Astrocyte (in vitro differentiated cells and primary cell): Measurements from ENCODE around the gene KIF18A. TPM values are rescaled to one million over a fixed set of nuclear protein-coding genes. Genes with fewer than 3 reads are reported as not detected.

ENCODE experiments used
- DNase-seq: peaks from one replicate; pipeline ENCODE4 v3.0.0-alpha.2; 2010; ENCODE audit warnings: low read depth
- FAIRE-seq: peaks from 2 replicates; lab custom pipeline; 2011; peaks lifted over from hg19 to GRCh38; lab: Jason Lieb, UNC
- H2AFZ ChIP-seq: 2 replicates; pipeline ENCODE4 v1.6.0; 2012; ENCODE audit warnings: low read depth, low read length, inconsistent platforms
- H3K27ac ChIP-seq: 2 replicates; pipeline ENCODE4 v1.5.1; 2011; ENCODE audit warnings: low read depth, low read length, inconsistent platforms
- H3K27me3 ChIP-seq: 2 replicates; pipeline ENCODE4 v1.6.0; 2011; ENCODE audit warnings: low read length, inconsistent platforms; ENCODE audit not compliant: insufficient read depth
- H3K36me3 ChIP-seq: 2 replicates; pipeline ENCODE4 v1.5.1; 2011; ENCODE audit warnings: low read length, inconsistent platforms; ENCODE audit not compliant: insufficient read depth
- H3K4me1 ChIP-seq: 2 replicates; pipeline ENCODE4 v1.5.1; 2011; ENCODE audit warnings: low read length, inconsistent platforms; ENCODE audit not compliant: insufficient read depth
- H3K4me2 ChIP-seq: 2 replicates; pipeline ENCODE4 v1.6.0; 2012; ENCODE audit warnings: low read length, inconsistent platforms
- H3K4me3 ChIP-seq: 2 replicates; pipeline ENCODE4 v1.5.1; 2011; ENCODE audit warnings: low read depth, mild to moderate bottlenecking, low read length, inconsistent platforms; ENCODE audit not compliant: insufficient read depth
- H3K79me2 ChIP-seq: 2 replicates; pipeline ENCODE4 v1.6.0; 2012; ENCODE audit warnings: mild to moderate bottlenecking, low read length, inconsistent platforms; ENCODE audit not compliant: insufficient read depth
- H3K9ac ChIP-seq: 2 replicates; pipeline ENCODE4 v1.6.0; 2012; ENCODE audit warnings: mild to moderate bottlenecking, low read length, inconsistent platforms
- H3K9me3 ChIP-seq: 2 replicates; pipeline ENCODE4 v1.5.1; 2012; ENCODE audit warnings: low read depth, mild to moderate bottlenecking, low read length, inconsistent platforms; ENCODE audit not compliant: insufficient read depth
- H4K20me1 ChIP-seq: 2 replicates; pipeline ENCODE4 v1.6.0; 2012; ENCODE audit warnings: low read length, inconsistent platforms; ENCODE audit not compliant: insufficient read depth
- H3K27ac Mint-ChIP-seq: one replicate; pipeline ENCODE4 v1.8.0; 2021; ENCODE audit warnings: mild to moderate bottlenecking, mixed read lengths; ENCODE audit not compliant: unreplicated experiment
- H3K27me3 Mint-ChIP-seq: one replicate; pipeline ENCODE4 v1.8.0; 2021; ENCODE audit warnings: low read depth, mixed read lengths; ENCODE audit not compliant: unreplicated experiment
- H3K36me3 Mint-ChIP-seq: one replicate; pipeline ENCODE4 v1.8.0; 2021; ENCODE audit warnings: low read depth, mixed read lengths; ENCODE audit not compliant: unreplicated experiment
- H3K4me1 Mint-ChIP-seq: one replicate; pipeline ENCODE4 v1.8.0; 2021; ENCODE audit warnings: low read depth, mixed read lengths; ENCODE audit not compliant: unreplicated experiment
- H3K4me3 Mint-ChIP-seq: one replicate; pipeline ENCODE4 v1.8.0; 2021; ENCODE audit warnings: mild to moderate bottlenecking, moderate library complexity, mixed read lengths; ENCODE audit not compliant: unreplicated experiment
- H3K9me3 Mint-ChIP-seq: one replicate; pipeline ENCODE4 v1.8.0; 2021; ENCODE audit warnings: mild to moderate bottlenecking, mixed read lengths; ENCODE audit not compliant: unreplicated experiment
- CTCF ChIP-seq: IDR thresholded peaks from 2 replicates; pipeline ENCODE4 v1.5.1; 2011; ENCODE audit warnings: low read depth, mild to moderate bottlenecking, inconsistent platforms, low read length, moderate library complexity; ENCODE audit not compliant: insufficient read depth
- EZH2 ChIP-seq: IDR thresholded peaks from 2 replicates; pipeline ENCODE4 v1.6.1; 2012; ENCODE audit warnings: mild to moderate bottlenecking, low read length, inconsistent platforms; ENCODE audit not compliant: insufficient read depth
- total RNA-seq: library from RNA; stranded (reverse); gene quantifications from 2 replicates; pipeline ENCODE4 v1.2.1, GENCODE V29; 2021

The KIF18A gene
- total RNA-seq, 1 donor from 2014 or later = 3.8 TPM

GRCh38 chr11:28077521-28077920, 30.4 kb downstream of the KIF18A start:
- H3K27ac Mint-ChIP-seq = no peak overlapping the region
- Histone ChIP-seq H3K9ac (no peak overlapping the region), H4K20me1 (no peaks in the 10 kb centered on the region), H3K4me2 (no peak overlapping the region), H3K9me3 (no peaks in the 10 kb centered on the region), H3K79me2 (no peaks in the 10 kb centered on the region), H3K4me1 (no peaks in the 10 kb centered on the region), H2AFZ (no peak overlapping the region), H3K4me3 (no peak overlapping the region), H3K27ac (no peak overlapping the region), H3K36me3 (peaks cover 12% of the 10 kb centered on the region), H3K27me3 (no peaks in the 10 kb centered on the region)
- no peak overlapping the region for H3K4me3 Mint-ChIP-seq
- FAIRE-seq = no peak
- DNase-seq = no peak
- no peaks in the 10 kb centered on the region for H3K36me3 Mint-ChIP-seq
- no peaks in the 10 kb centered on the region for H3K9me3 Mint-ChIP-seq
- H3K27me3 Mint-ChIP-seq = no peaks in the 10 kb centered on the region
- H3K4me1 Mint-ChIP-seq = no peaks in the 10 kb centered on the region
- TF ChIP-seq EZH2 (no peak), CTCF (no peak)

- TF ChIP-seq EZH2 (no peak), CTCF (no peak)
- no peak overlapping the region for H2AFZ ChIP-seq
- H3K9me3 ChIP-seq = no peaks in the 10 kb centered on the region
- H3K27ac ChIP-seq = no peak overlapping the region
- H3K27me3 ChIP-seq = no peaks in the 10 kb centered on the region
- no peaks in the 10 kb centered on the region for H4K20me1 ChIP-seq
- peaks cover 3% of the 10 kb centered on the region for H3K4me1 ChIP-seq
- FAIRE-seq = peak; percentile 87
- Mint-ChIP-seq H3K4me1 (no peaks in the 10 kb centered on the region), H3K9me3 (no peaks in the 10 kb centered on the region), H3K27me3 (no peaks in the 10 kb centered on the region), H3K36me3 (no peaks in the 10 kb centered on the region), H3K4me3 (no peak overlapping the region), H3K27ac (no peak overlapping the region)
- H3K4me2 ChIP-seq = peak overlapping the region; percentile 19
- H3K4me3 ChIP-seq = no peak overlapping the region
- H3K9ac ChIP-seq = no peak overlapping the region
- DNase-seq = peak; percentile 44
- H3K36me3 ChIP-seq = peaks cover 4% of the 10 kb centered on the region
- H3K79me2 ChIP-seq = no peaks in the 10 kb centered on the region
These were observed 35.6 kb downstream of the KIF18A start for GRCh38 chr11:28072321-28072720.

GRCh38 chr11:28071305-28071704, 36.7 kb downstream of the KIF18A start:
- Histone ChIP-seq H3K36me3 (peaks cover 2% of the 10 kb centered on the region), H3K4me1 (peaks cover 3% of the 10 kb centered on the region), H3K9ac (no peak overlapping the region), H3K79me2 (no peaks in the 10 kb centered on the region), H3K4me2 (no peak overlapping the region), H3K27ac (no peak overlapping the region), H3K4me3 (no peak overlapping the region), H3K27me3 (no peaks in the 10 kb centered on the region), H4K20me1 (no peaks in the 10 kb centered on the region), H2AFZ (no peak overlapping the region), H3K9me3 (no peaks in the 10 kb centered on the region)
- Mint-ChIP-seq H3K27me3 (no peaks in the 10 kb centered on the region), H3K9me3 (no peaks in the 10 kb centered on the region), H3K36me3 (no peaks in the 10 kb centered on the region), H3K4me3 (no peak overlapping the region), H3K4me1 (no peaks in the 10 kb centered on the region), H3K27ac (no peak overlapping the region)
- FAIRE-seq = no peak
- no peak for DNase-seq
- TF ChIP-seq EZH2 (no peak), CTCF (no peak)
